HG03039 (cell line): ENCODE results near the gene ZCCHC14.
A peak's percentile ranks its signal among the peaks of the same experiment; 100 is the strongest.
"Not testable (repeated sequence)": the region's sequence is repeated elsewhere in the genome, so short reads cannot be mapped to it uniquely, and the experiment has no call there.

Source experiments
- ATAC-seq: cut with Tn5 transposase; IDR thresholded peaks from one replicate; pipeline ENCODE4 v1.9.1; 2021; ENCODE audit warnings: mild to moderate bottlenecking, moderate library complexity; ENCODE audit not compliant: unreplicated experiment

Gene ZCCHC14

GRCh38 chr16:87497767-87498290 is 5.0 kb upstream of the ZCCHC14 start:
- ATAC-seq = not testable (repeated sequence)

GRCh38 chr16:87497023-87497766 is 4.4 kb upstream of the ZCCHC14 start:
- not testable (repeated sequence) for ATAC-seq

- no peak for ATAC-seq
These were observed 3.6 kb upstream of the ZCCHC14 start for GRCh38 chr16:87496447-87496801.

- ATAC-seq = no peak
These were observed 3.0 kb upstream of the ZCCHC14 start for GRCh38 chr16:87495578-87496446.

GRCh38 chr16:87493608-87494280 is 920 bp upstream of the ZCCHC14 start:
- ATAC-seq = no peak

GRCh38 chr16:87492291-87492630 is 563 bp downstream of the ZCCHC14 start:
- peak; percentile 3 for ATAC-seq

GRCh38 chr16:87491522-87492290 is 1.1 kb downstream of the ZCCHC14 start:
- ATAC-seq = no peak

- not testable (repeated sequence) for ATAC-seq
These were observed 1.9 kb downstream of the ZCCHC14 start for GRCh38 chr16:87490799-87491521.

- ATAC-seq = no peak
These were observed 2.6 kb downstream of the ZCCHC14 start for GRCh38 chr16:87490096-87490798.

GRCh38 chr16:87489434-87490045 is 3.3 kb downstream of the ZCCHC14 start:
- ATAC-seq = no peak

- not testable (repeated sequence) for ATAC-seq
These were observed 3.9 kb downstream of the ZCCHC14 start for GRCh38 chr16:87488960-87489359.

GRCh38 chr16:87487361-87487924 is 5.4 kb downstream of the ZCCHC14 start:
- ATAC-seq = no peak

- no peak for ATAC-seq
These were observed 6.0 kb downstream of the ZCCHC14 start for GRCh38 chr16:87486713-87487247.

GRCh38 chr16:87486282-87486681 is 6.5 kb downstream of the ZCCHC14 start:
- ATAC-seq = no peak

- ATAC-seq = not testable (repeated sequence)
These were observed 7.0 kb downstream of the ZCCHC14 start for GRCh38 chr16:87485792-87486191.

- no peak for ATAC-seq
These were observed 8.1 kb downstream of the ZCCHC14 start for GRCh38 chr16:87484487-87485331.

- ATAC-seq = no peak
These were observed 9.3 kb downstream of the ZCCHC14 start for GRCh38 chr16:87483481-87483880.
